ENCODE measurements around the gene TEN1. TPM values are rescaled to one million over a fixed set of nuclear protein-coding genes. Genes with fewer than 3 reads are reported as not detected.

Gene TEN1
- total RNA-seq, 3 donors from 2014 or later (not counting 1 experiment from before 2014, with no cell fraction given), result 23.0 to 30.7 (median 24.3) TPM

DNA sequence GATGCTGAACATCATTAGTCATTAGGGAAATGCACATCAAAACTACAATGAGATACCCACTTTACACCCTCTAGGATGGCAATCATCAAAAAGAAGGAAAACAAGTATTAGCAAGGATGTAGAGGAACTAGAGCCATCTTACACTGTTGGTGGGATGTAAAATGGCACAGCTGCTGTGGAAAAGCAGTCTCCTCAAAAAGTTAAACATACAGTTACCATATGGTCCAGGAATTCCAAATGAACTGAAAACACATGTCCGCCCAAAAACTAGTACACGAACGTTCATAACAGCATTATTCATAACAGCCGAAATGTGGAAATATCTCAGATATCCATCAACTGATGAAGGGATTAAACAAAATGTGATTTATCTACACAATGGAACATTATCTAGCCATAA is 45.2 kb upstream of the TEN1 start:
- no peaks in the 10 kb centered on the region for H3K27me3 Mint-ChIP-seq (ENCODE audit: low read depth in 2 of 2)
- 94% methylated on average over 4 of the region's 4 CpGs for WGBS (ENCODE audit: insufficient coverage)
- no peaks in the 10 kb centered on the region for H3K4me1 ChIP-seq (ENCODE audit: control insufficient read depth, insufficient read depth, low read length)
- TF ChIP-seq, protein P1, sequence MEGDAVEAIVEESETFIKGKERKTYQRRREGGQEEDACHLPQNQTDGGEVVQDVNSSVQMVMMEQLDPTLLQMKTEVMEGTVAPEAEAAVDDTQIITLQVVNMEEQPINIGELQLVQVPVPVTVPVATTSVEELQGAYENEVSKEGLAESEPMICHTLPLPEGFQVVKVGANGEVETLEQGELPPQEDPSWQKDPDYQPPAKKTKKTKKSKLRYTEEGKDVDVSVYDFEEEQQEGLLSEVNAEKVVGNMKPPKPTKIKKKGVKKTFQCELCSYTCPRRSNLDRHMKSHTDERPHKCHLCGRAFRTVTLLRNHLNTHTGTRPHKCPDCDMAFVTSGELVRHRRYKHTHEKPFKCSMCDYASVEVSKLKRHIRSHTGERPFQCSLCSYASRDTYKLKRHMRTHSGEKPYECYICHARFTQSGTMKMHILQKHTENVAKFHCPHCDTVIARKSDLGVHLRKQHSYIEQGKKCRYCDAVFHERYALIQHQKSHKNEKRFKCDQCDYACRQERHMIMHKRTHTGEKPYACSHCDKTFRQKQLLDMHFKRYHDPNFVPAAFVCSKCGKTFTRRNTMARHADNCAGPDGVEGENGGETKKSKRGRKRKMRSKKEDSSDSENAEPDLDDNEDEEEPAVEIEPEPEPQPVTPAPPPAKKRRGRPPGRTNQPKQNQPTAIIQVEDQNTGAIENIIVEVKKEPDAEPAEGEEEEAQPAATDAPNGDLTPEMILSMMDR (IDR thresholded peaks at IDR 0.05), result no peak
- no peaks in the 10 kb centered on the region for H3K36me3 ChIP-seq (ENCODE audit: control insufficient read depth, insufficient read depth, low read length)
- no peak overlapping the region for H3K4me3 ChIP-seq (ENCODE audit: low read length)
- DNase-seq, result no peak
- H3K9me3 Mint-ChIP-seq, result no peaks in the 10 kb centered on the region
- no peak overlapping the region for H3K4me3 Mint-ChIP-seq
- no peak overlapping the region for H3K27ac Mint-ChIP-seq
- intact Hi-C loops (cut with micrococcal nuclease), result no loop called here
- H3K36me3 Mint-ChIP-seq, result no peaks in the 10 kb centered on the region
- H3K9me3 ChIP-seq (ENCODE audit: control insufficient read depth, insufficient read depth, low read length), result no peaks in the 10 kb centered on the region
- no peaks in the 10 kb centered on the region for H3K4me1 Mint-ChIP-seq
- no peaks in the 10 kb centered on the region for H3K27me3 ChIP-seq (ENCODE audit: control insufficient read depth, insufficient read depth, low read length)
- H3K27ac ChIP-seq (ENCODE audit: low read length), result no peak overlapping the region
- ATAC-seq, result no peak

GRCh38 chr17:75937652-75938051 is 41.4 kb upstream of the TEN1 start:
- Mint-ChIP-seq H3K27ac (no peak overlapping the region), H3K27me3 (ENCODE audit: low read depth in 2 of 2) (no peaks in the 10 kb centered on the region), H3K36me3 (no peaks in the 10 kb centered on the region), H3K4me3 (no peak overlapping the region), H3K4me1 (peaks cover 11 to 13% of the 10 kb centered on the region in 2 donors), H3K9me3 (no peaks in the 10 kb centered on the region)
- Histone ChIP-seq H3K9me3 (ENCODE audit: control insufficient read depth, insufficient read depth, low read length) (no peaks in the 10 kb centered on the region), H3K36me3 (ENCODE audit: control insufficient read depth, insufficient read depth, low read length) (no peaks in the 10 kb centered on the region), H3K27ac (ENCODE audit: low read length) (no peak overlapping the region), H3K4me1 (ENCODE audit: control insufficient read depth, insufficient read depth, low read length) (peaks cover 13% of the 10 kb centered on the region), H3K27me3 (ENCODE audit: control insufficient read depth, insufficient read depth, low read length) (no peaks in the 10 kb centered on the region), H3K4me3 (ENCODE audit: low read length) (no peak overlapping the region)
- DNase-seq, result no peak
- 89% methylated on average over 13 of the region's 13 CpGs for WGBS (ENCODE audit: insufficient coverage)
- TF ChIP-seq, protein P1 (IDR thresholded peaks at IDR 0.05), result no peak
- no peak for ATAC-seq
- intact Hi-C loops (cut with micrococcal nuclease), result no loop called here

DNA sequence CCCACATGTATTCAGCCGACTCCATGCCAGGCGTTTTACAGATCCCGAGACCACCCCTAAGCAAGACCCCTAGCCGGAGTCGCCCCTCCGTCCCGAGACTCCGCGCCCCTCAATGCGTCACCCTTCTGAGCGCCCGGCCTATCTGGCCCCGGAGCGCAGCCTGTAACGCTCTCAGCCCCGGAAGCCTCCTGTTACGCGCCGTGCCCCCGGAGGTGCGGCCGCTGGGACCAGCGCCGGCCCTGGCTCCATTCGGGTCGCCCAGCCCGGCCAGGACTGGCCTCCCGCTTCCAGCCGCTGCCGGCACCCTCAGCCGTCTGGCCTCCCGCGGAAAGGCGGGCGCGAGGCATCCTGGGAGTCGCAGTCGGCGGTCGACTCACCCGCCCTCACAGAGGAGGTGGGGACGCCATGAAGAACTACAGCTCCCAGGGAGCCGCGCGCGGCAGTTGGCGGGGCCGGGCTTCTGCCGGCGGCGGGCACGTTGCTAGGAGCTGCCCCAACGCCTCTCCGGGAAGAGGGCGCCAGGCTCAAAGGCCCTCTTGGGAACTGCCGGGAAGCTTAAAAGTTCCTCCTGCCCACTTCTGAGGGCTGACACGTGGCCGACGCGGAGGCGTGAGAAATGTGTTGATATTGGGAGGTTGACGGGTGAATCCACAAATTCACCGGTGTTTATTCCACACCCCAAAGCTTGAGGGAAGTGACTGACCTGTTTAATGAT is 38.2 kb upstream of the TEN1 start, which contains the start of gene FBF1:
Gene FBF1, minus strand, starts transcription at position 316 of the 715 bp plus-strand sequence. CDS start 2,893 bp downstream, outside the sequence.
- DNase-seq, result peak; percentile 82 to 91

More for the DNA sequence above, 38.2 kb upstream of the TEN1 start, which contains the start of gene FBF1:
- peak within 1 kb of the TSS; percentile 89 for H3K4me3 Mint-ChIP-seq
- WGBS (ENCODE audit: insufficient coverage), result under 1% methylated on average over 63 of the region's 63 CpGs
- peak; percentile 99 to 100 (median 99) for ATAC-seq
- no peaks in the 10 kb centered on the region for H3K9me3 Mint-ChIP-seq
- Histone ChIP-seq H3K27me3 (ENCODE audit: control insufficient read depth, insufficient read depth, low read length) (no peaks in the 10 kb centered on the region), H3K27ac (ENCODE audit: low read length) (peak within 1 kb of the TSS; percentile 54), H3K4me1 (ENCODE audit: control insufficient read depth, insufficient read depth, low read length) (peaks cover 13% of the 10 kb centered on the region), H3K4me3 (ENCODE audit: low read length) (peak within 1 kb of the TSS; percentile 62), H3K36me3 (ENCODE audit: control insufficient read depth, insufficient read depth, low read length) (peaks cover 2% of the 10 kb centered on the region), H3K9me3 (ENCODE audit: control insufficient read depth, insufficient read depth, low read length) (no peaks in the 10 kb centered on the region)
- intact Hi-C loops (cut with micrococcal nuclease), result loop anchor here (1.0 to 10.0 kb wide), 3 partner anchors 36 to 56 kb away; partner anchors contain the start of genes ACOX1, MRPL38 and TEN1
- H3K27me3 Mint-ChIP-seq (ENCODE audit: low read depth in 2 of 2), result no peaks in the 10 kb centered on the region
- no peaks in the 10 kb centered on the region for H3K36me3 Mint-ChIP-seq
- TF ChIP-seq, protein P1 (IDR thresholded peaks at IDR 0.05), result no peak
- peaks cover 11 to 13% of the 10 kb centered on the region in 2 donors for H3K4me1 Mint-ChIP-seq
- H3K27ac Mint-ChIP-seq, result peak within 1 kb of the TSS; percentile 65 to 92
